ENCODE measurements around the gene PHEX. TPM values are rescaled to one million over a fixed set of nuclear protein-coding genes. Genes with fewer than 3 reads are reported as not detected.

PHEX gene
- total and polyA plus RNA-seq, 2 experiments from 2014 or later: 0.05 to 0.21 TPM

DNA sequence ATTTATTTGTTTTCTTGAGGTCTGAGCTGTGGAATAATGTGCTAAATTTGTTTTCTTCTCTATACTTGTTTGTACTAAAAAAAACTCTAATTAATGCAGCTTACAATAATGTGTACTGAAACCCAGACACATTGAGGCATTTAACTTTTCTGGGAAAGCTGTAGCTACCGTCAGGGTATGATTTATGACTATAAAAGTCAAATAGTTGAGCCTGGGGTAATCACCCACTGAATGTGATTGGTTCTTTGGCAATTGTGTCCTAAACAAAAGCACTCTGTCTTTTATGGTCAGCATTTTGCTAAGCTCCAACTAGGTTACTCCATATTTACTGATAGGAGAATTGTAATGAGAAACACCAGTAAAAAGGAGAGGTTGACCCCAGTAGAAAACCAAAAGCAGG is 174.7 kb downstream of the PHEX start:
- Histone ChIP-seq H3K27me3 (ENCODE audit: insufficient read depth) (no peaks in the 10 kb centered on the region), H3F3A (replicated peaks; ENCODE audit: low read depth) (no peaks in the 10 kb centered on the region), H2AFZ (no peak overlapping the region), H4K20me1 (replicated peaks; ENCODE audit: insufficient read depth) (no peaks in the 10 kb centered on the region), H3K4me3 (no peak overlapping the region), H3K27ac (ENCODE audit: low read depth) (no peak overlapping the region), H3K36me3 (ENCODE audit: insufficient read depth) (no peaks in the 10 kb centered on the region), H3K79me2 (replicated peaks; ENCODE audit: insufficient read depth) (no peaks in the 10 kb centered on the region), H3K4me2 (no peak overlapping the region), H3K4me1 (ENCODE audit: insufficient read depth) (no peaks in the 10 kb centered on the region), H3K9me2 (ENCODE audit: insufficient read depth) (no peaks in the 10 kb centered on the region)
- TF ChIP-seq ZNF331 (CRISPR knock-in tag; IDR thresholded peaks at IDR 0.05; ENCODE audit: low read depth) (no peak), JUNB (IDR thresholded peaks at IDR 0.05; ENCODE audit: unreplicated experiment) (no peak), NANOG (IDR thresholded peaks at IDR 0.05; ENCODE audit: borderline replicate concordance) (no peak), EZH2phosphoT487 (IDR thresholded peaks at IDR 0.05; ENCODE audit: unreplicated experiment) (no peak), ZNF114 (CRISPR knock-in tag; IDR thresholded peaks at IDR 0.05) (no peak), POLR2AphosphoS5 (IDR thresholded peaks at IDR 0.05; ENCODE audit: low read depth) (no peak), CREB1 (CRISPR knock-in tag; IDR thresholded peaks at IDR 0.05; ENCODE audit: low read depth) (no peak), STAT1 (IDR thresholded peaks at IDR 0.05; ENCODE audit: unreplicated experiment) (no peak), EZH2 (IDR thresholded peaks at IDR 0.05; ENCODE audit: low read depth, unreplicated experiment) (no peak)
- TF ChIP-seq, protein P1, sequence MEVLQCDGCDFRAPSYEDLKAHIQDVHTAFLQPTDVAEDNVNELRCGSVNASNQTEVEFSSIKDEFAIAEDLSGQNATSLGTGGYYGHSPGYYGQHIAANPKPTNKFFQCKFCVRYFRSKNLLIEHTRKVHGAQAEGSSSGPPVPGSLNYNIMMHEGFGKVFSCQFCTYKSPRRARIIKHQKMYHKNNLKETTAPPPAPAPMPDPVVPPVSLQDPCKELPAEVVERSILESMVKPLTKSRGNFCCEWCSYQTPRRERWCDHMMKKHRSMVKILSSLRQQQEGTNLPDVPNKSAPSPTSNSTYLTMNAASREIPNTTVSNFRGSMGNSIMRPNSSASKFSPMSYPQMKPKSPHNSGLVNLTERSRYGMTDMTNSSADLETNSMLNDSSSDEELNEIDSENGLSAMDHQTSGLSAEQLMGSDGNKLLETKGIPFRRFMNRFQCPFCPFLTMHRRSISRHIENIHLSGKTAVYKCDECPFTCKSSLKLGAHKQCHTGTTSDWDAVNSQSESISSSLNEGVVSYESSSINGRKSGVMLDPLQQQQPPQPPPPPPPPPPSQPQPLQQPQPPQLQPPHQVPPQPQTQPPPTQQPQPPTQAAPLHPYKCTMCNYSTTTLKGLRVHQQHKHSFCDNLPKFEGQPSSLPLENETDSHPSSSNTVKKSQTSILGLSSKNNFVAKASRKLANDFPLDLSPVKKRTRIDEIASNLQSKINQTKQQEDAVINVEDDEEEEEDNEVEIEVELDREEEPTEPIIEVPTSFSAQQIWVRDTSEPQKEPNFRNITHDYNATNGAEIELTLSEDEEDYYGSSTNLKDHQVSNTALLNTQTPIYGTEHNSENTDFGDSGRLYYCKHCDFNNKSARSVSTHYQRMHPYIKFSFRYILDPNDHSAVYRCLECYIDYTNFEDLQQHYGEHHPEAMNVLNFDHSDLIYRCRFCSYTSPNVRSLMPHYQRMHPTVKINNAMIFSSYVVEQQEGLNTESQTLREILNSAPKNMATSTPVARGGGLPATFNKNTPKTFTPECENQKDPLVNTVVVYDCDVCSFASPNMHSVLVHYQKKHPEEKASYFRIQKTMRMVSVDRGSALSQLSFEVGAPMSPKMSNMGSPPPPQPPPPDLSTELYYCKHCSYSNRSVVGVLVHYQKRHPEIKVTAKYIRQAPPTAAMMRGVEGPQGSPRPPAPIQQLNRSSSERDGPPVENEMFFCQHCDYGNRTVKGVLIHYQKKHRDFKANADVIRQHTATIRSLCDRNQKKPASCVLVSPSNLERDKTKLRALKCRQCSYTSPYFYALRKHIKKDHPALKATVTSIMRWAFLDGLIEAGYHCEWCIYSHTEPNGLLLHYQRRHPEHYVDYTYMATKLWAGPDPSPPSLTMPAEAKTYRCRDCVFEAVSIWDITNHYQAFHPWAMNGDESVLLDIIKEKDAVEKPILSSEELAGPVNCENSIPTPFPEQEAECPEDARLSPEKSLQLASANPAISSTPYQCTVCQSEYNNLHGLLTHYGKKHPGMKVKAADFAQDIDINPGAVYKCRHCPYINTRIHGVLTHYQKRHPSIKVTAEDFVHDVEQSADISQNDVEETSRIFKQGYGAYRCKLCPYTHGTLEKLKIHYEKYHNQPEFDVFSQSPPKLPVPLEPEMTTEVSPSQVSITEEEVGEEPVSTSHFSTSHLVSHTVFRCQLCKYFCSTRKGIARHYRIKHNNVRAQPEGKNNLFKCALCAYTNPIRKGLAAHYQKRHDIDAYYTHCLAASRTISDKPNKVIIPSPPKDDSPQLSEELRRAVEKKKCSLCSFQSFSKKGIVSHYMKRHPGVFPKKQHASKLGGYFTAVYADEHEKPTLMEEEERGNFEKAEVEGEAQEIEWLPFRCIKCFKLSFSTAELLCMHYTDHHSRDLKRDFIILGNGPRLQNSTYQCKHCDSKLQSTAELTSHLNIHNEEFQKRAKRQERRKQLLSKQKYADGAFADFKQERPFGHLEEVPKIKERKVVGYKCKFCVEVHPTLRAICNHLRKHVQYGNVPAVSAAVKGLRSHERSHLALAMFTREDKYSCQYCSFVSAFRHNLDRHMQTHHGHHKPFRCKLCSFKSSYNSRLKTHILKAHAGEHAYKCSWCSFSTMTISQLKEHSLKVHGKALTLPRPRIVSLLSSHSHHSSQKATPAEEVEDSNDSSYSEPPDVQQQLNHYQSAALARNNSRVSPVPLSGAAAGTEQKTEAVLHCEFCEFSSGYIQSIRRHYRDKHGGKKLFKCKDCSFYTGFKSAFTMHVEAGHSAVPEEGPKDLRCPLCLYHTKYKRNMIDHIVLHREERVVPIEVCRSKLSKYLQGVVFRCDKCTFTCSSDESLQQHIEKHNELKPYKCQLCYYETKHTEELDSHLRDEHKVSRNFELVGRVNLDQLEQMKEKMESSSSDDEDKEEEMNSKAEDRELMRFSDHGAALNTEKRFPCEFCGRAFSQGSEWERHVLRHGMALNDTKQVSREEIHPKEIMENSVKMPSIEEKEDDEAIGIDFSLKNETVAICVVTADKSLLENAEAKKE (CRISPR knock-in tag; IDR thresholded peaks at IDR 0.05): no peak
- TF ChIP-seq, protein P2, sequence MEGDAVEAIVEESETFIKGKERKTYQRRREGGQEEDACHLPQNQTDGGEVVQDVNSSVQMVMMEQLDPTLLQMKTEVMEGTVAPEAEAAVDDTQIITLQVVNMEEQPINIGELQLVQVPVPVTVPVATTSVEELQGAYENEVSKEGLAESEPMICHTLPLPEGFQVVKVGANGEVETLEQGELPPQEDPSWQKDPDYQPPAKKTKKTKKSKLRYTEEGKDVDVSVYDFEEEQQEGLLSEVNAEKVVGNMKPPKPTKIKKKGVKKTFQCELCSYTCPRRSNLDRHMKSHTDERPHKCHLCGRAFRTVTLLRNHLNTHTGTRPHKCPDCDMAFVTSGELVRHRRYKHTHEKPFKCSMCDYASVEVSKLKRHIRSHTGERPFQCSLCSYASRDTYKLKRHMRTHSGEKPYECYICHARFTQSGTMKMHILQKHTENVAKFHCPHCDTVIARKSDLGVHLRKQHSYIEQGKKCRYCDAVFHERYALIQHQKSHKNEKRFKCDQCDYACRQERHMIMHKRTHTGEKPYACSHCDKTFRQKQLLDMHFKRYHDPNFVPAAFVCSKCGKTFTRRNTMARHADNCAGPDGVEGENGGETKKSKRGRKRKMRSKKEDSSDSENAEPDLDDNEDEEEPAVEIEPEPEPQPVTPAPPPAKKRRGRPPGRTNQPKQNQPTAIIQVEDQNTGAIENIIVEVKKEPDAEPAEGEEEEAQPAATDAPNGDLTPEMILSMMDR (conservative IDR thresholded peaks at IDR 0.05; ENCODE audit: low read depth in 2 of 2): no peak
- TF ChIP-seq, protein P3, sequence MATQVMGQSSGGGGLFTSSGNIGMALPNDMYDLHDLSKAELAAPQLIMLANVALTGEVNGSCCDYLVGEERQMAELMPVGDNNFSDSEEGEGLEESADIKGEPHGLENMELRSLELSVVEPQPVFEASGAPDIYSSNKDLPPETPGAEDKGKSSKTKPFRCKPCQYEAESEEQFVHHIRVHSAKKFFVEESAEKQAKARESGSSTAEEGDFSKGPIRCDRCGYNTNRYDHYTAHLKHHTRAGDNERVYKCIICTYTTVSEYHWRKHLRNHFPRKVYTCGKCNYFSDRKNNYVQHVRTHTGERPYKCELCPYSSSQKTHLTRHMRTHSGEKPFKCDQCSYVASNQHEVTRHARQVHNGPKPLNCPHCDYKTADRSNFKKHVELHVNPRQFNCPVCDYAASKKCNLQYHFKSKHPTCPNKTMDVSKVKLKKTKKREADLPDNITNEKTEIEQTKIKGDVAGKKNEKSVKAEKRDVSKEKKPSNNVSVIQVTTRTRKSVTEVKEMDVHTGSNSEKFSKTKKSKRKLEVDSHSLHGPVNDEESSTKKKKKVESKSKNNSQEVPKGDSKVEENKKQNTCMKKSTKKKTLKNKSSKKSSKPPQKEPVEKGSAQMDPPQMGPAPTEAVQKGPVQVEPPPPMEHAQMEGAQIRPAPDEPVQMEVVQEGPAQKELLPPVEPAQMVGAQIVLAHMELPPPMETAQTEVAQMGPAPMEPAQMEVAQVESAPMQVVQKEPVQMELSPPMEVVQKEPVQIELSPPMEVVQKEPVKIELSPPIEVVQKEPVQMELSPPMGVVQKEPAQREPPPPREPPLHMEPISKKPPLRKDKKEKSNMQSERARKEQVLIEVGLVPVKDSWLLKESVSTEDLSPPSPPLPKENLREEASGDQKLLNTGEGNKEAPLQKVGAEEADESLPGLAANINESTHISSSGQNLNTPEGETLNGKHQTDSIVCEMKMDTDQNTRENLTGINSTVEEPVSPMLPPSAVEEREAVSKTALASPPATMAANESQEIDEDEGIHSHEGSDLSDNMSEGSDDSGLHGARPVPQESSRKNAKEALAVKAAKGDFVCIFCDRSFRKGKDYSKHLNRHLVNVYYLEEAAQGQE (IDR thresholded peaks at IDR 0.05; ENCODE audit: unreplicated experiment): no peak
- TF ChIP-seq, protein P4, sequence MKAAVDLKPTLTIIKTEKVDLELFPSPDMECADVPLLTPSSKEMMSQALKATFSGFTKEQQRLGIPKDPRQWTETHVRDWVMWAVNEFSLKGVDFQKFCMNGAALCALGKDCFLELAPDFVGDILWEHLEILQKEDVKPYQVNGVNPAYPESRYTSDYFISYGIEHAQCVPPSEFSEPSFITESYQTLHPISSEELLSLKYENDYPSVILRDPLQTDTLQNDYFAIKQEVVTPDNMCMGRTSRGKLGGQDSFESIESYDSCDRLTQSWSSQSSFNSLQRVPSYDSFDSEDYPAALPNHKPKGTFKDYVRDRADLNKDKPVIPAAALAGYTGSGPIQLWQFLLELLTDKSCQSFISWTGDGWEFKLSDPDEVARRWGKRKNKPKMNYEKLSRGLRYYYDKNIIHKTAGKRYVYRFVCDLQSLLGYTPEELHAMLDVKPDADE (IDR thresholded peaks at IDR 0.05): no peak
- Mint-ChIP-seq H3K4me1 (peaks cover 2% of the 10 kb centered on the region; the same call in 1 of the 3 replicates), H3K4me3 (no peak overlapping the region), H3K27me3 (ENCODE audit: insufficient read depth, low read depth, poor library complexity) (no peaks in the 10 kb centered on the region), H3K9me3 (no peaks in the 10 kb centered on the region), H3K36me3 (ENCODE audit: low read depth) (no peaks in the 10 kb centered on the region), H3K27ac (no peak overlapping the region)
- ATAC-seq (no peak), DNase-seq (ENCODE audit: low spot score) (no peak)
